CD4-positive, alpha-beta T cell treated with Interleukin-12 subunit alpha and Interleukin-12 subunit beta, for 1 hour (primary cell): Measurements from ENCODE around the gene TMEM92.
"Not testable (repeated sequence)": the region's sequence is repeated elsewhere in the genome, so short reads cannot be mapped to it uniquely, and the experiment has no call there.

ENCODE experiments used
- DNase-seq: peaks from one replicate; pipeline ENCODE4 v3.0.0-alpha.2; 2020

The TMEM92 gene

DNA sequence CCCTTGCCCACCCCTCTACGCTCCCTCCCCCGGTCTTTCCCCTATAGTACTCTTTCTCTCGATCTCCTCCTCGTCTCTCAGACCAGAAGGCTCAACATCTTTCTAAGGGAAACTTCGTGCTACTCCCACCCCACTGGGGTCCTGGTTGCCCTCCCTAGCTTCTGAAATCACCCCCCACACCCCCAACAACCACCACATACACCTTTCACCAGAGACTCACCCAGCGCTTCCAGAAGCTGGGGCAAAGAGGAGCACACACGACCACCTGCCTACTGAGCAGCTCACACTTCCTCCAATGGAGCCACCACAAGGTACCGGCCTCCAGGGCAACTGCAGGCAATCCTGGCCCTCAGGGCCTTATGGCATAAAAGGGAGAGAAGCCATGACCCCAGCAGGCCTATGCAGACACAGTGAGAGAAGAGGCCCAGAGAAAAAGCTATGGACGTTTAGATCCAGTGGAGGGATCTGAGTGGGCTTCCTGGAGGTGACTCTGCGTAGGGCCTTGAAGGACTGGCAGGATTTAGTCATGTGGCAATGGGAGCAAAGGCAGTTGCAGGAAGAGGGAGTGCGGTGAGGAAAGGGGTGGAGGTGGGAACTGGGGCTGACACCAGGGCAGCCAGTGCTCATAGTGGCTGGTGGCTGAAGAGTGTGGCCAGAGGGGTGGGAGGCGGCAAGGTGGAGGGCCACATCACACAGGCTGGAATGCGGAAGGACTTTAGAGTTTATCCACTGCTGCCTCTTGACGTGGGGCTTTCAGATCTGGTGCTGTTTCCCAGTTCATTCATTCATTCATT lies 12.1 kb upstream of the TMEM92 start:
- DNase-seq = no peak

DNA sequence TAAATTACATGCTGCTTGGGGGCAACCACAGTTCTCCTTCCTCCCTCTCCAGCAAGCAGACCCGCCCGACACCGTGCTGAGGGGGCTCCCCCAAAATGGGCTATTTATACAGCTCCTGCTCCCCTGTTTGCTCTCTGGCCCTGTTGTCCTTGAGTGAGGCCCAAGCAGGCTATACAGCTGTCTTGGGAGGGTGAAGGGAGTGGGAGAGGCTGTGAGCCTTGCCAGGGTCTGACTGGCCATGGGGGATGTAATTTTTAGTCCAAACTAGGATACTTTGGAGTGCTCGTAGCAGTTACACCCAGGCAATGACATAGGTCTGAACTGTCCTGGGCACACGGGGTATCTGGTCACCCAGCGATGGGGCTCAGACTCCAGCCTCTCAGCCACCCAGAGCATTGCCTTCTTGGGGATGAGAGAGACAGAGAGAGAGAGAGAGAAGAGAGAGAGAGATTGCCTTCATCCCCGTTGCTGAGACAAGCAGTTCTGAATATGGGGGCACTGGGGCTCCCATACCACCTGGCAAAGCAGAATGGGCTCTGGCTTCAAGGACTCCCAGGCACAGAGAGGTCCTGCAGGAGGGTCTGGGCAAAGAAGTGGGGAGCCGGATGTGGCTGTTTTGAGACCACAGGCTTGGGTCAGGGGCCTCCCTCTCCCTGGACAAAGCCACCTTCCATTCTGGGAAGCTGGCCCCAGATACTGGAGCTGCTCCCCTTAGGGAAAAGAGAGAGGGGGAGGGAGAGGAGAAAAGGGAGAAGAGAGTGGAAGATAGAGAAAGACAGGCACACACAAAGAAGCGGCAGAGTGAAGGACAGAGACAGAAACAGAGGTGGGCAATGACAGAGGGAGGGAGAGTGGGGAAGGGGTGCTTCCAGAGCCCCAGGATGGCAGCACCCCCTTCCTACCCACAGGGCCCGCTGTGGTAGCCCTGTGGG lies 10.7 kb upstream of the TMEM92 start:
- DNase-seq = no peak

DNA sequence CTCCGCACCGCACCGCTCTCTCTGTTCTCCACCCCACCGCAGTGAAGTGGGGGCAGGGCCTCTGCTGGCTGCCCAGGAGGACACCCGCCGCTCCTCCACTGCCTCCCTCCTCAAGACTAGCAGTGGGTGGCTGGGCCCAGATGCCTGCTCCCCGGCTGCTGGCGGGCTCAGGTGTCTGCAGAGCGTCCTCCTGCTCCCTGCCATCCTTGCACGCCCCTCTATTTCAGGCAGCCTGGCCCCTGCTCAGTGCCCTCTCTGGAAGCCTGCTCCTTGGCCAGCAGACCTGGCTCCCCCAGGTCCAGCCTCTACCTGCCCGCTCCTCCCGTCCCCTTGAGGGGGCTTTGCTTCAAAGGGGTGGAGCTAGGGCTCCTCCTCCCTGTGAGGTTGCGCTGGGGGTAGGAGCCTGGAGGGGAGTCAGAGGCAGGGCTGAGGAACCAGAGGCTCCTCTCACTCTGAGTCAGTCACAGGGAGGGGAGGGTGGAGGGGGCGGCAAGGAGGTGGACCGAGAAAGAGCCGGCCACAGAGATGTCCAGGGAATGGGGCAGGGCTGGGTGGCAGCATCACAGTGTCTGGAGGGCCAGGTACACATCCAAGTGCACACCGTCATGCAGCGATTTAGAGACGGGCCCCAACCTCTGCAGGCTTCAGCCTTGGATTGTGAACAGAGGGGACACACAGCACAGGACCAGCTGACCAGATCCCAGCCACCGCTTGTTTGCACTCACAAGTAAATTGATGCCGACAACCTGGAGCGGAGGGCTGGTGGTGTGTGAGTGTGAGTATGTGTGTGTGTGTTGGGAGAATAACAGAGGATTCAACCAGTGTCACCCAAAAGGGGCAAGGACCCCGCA lies 9.8 kb upstream of the TMEM92 start:
- DNase-seq = no peak

DNA sequence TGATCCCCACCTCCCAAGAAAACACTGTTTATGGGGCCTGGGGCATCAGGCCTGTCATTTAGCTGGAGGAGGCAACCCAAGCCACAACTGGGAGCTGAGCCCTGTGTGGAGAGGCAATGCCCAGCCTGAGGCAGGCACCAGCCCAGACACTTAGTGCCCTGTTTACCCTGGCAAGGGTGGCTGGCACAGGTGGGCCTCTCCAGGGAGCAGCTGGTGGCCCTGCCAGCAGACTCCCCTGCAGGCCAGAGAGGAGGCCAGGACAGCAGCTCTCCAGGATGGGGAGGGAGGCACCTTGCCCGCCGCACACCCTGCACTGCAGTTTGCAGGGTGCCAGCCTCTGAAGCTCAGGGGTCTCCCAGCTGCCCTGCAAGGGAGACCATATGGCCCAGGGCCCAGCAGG lies 9.1 kb upstream of the TMEM92 start:
- no peak for DNase-seq

DNA sequence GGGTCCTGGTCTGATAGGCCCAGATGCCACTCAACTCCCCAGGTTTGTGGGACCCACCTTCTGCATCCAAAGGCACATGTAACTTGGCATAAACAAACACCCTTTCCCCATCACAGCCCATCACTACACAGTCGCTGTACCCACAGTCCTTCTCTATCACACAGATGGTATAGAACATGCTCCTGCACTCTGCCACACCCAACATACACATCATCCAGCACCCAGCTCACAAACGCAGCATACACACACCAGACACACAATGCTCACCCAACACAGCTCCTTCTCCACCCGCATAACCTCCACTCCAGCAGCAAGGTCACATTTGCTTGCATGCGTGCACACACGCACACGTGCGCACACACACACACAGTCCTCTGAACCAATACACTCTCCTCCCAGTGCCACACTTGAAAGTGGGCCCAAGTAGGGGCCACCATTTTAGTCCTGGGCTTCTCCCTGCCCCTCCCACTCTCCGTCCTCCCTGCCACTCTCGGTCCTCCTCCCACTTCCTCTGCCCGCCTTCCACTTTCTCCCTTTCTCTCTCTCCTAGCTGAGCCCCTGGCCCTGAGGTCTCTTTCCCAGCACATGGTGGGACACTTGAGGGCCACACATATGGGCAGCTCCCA lies 8.5 kb upstream of the TMEM92 start:
- DNase-seq = no peak

DNA sequence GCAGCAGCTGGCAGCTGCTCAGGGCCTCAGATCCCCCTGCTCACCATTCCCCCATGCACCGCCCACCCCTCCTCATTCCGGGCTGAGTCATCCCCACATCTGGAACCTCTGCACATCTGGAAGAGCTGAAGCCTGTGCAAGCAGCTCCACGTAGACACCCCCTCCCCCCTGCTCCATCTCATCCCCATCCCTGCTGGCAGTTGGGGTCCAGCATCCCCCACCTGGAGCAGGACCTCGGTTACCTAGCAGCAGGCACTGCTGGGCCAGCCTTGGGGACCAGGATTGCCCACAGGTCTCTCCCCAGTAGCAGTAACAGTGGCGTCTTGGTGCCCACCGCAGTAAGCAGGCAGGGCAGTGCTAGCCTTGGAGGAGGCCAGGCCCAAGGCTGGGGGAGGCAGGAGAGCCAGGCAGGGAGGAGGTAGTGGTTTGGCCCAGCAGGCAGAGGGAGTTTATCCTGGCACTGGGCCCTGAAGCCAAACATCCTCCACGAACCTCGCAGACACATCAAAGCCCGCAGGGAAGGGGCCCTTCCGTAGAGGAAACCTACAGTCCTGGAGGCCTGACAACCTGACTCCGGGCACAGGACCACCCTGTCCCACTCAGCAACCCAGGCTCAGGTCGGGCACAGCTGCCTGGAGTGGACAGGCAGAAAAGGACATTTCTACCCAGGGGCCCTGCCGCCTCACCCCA lies 7.7 kb upstream of the TMEM92 start:
- no peak for DNase-seq

DNA sequence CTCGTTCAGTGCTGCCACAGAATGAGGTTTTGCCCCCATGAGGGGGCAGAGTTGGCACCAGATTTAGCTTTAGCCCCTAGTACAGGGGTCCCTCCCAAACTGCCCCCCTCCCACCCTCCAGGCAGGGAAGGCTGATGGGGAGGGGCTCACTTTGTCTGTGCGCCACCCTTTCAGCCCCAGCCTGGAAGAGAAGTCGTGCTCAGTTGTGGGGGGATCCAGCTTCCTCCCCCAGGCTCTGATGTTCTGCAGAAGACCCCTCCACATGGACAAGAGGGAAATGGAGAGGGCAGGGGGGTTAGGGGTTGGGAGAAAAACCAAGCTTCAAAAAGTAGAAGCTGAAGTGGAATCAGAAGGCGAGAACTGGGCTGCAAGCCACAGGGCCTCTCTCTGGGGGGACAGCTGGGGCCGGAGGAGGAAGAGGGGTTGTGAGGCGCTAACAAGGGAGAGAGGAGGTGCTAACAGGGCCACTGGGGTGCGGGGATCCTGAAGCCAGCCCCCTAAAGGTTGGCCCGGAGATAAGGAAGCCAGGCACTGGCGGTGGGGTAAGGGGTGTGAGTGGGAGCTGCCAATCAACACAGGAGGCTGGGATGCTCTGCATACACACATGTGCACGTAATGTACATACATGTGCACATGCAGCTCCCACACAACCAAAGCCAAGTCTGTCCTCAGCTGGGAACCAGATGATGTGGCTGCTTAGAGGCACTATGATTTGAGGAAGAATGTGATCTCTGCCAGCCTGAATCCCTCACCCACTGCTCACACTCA lies 7.0 kb upstream of the TMEM92 start:
- no peak for DNase-seq

DNA sequence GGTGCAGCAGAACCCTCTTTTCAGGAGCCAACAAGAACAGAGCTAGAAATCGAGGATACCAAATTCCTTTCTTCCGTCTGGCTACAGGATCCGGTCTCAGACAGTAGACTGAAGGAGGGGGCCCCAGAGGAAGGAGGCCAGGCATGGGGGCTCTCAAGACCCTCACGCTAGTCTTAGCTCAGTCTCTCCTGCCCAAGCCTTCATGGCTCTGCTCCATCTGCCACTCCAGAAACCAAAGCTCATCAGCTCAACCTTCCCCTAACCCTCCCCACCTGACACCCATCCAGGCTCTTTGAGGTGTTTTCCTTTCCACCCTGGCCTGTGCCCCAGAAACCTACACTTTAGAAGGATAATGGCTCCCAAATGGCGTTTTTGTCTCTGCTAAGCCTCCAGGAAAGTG lies 6.2 kb upstream of the TMEM92 start:
- no peak for DNase-seq

DNA sequence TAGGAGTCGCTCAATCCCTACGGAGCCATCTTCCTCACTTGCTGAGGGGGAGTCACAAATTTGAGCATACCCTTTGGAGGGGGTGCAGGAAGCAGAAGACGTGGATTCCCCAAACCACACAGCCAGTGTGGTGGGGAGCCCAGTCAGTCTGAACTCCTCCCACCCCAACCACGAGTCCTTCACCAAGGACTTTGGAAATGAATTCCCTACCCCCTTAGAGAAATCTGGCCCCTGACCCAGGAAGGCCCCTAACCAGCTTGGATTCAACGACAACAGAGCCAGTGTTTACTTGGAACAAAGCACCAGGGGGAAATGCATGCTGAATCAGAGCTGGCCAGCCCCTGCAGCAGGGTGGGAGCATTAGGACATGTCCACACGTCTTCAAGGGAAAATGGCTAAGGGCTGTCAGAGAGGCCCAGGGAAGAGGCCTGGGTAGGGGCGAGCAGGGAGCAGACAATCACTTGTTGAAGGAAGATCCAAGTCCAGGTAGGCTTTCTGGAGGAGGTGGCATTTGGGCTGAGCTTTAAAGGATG lies 5.5 kb upstream of the TMEM92 start:
- DNase-seq = no peak

DNA sequence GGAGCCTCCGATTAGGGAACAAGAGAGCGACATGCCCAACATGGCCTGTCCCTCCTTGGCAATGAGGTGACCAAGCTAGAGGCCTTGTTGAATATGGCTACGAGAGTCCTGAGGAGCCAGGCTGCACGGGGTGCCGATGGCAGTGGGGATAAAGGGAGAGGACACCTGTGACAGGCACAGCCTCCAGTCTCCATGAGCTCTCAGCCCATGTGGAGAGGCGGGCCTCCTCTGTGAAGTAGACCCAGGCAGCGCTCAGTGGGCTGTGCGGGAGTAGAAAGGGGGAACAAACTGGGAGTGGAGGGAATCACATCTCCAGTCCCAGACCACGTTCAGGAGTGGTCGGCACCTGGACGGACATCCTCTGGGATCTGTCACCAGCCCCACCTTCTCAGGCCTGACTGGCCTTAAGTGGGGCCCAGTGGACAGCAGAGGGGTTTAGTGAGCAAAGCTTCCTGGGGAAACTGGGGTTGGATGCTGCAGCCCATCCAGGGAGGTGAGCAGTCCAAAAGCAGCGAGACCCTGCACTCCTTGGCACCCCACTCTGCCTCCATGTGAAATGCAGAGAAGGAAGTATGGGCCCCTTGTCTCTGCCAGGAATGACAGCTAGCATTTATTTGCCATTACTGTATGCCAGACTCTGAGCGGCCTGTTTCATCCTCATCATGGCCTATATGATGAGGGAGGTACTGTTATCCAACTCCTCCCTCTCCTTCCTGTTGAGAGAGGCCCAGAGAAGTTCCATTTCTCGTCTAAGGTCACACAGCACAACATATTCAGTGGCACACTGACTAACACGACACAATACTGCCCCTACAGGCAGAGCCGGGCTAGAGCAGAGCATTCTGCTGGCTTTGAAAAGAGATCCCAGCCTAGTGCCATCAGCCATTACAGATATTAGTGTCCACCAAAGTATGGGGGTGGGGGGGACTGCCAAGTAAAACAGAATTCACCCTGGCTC lies 4.5 kb upstream of the TMEM92 start:
- peak; percentile 62 for DNase-seq

DNA sequence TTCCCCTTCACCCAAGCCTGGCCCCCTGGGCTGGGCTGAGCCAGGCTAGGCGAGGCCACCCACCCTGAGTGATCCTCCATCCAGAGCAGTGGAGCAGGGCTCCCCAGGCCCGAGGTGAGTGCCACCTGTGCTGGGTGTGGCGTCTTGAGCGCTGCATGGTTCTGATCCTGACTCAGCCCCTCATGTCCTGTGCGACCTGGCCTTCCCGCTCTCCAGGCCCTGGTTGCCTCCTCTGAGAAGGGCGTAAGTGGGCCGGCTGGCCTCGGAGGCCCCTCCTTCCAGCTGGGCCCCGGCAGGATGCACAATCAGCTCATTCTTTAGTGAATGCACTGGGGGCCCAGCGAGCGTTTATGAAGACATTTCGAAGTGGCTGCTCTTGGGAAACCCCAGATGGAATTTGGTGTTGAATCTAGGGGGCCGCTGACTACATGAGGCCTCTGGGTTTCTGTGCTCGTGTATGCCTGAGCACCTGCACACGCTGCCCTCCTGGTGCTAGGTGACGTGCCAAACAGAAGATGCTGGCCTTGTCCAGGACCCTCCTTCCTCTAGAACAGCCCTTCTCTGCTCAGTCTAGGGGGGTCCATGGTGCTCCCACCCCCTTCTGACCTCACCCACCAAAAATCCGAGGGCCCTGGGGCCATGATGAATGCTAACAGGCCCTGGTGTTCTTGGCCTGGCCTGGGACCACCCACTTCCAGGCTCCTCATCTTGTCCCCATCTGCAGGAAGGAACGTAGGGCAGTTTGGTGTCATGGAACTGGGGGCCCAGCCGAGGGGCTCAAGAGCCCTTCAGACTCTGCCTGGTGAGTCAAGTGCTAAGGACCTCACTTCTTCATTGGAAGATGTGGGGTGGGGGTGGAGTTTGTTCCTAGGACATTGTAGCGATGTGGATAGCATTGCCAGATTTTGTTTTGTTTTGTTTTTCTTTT lies 3.6 kb upstream of the TMEM92 start:
- no peak for DNase-seq

DNA sequence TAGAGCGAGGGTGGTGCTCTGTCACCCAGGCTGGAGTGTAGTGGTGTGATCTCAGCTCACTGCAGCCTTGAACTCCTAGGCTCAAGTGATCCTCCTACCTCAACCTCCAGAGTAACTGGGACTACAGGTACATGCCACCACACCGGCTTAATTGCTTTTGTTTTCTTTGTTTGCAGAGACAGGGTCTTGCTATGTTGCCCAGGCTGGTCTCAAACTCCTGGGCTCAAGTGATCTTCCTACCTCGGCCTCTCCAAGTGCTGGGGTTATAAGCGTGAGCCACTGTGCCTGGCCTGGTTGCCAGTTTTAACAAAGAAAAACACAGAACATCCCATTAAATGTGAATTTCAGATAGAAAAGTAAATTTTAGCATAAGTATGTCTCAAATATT lies 2.9 kb upstream of the TMEM92 start:
- DNase-seq = not testable (repeated sequence)

DNA sequence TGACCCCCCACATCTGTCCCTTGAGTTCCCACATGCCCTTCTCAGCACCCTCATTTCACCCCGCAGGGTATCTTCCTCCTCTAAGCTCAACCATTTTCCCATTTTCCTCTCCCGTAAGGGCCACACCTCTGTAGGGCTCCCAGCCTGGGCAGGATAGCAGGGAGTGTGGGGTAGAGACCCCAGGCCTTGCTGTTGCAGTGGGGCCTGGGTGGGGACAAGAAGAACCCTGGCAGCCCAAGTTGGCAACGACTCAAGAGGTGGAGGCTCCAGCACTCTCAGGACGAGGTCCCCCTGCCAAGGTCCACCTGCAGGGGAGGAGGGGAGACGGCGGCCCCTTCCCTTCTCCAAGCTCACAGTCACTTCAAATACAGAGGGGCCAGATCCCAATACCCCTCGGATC lies 2.0 kb upstream of the TMEM92 start:
- DNase-seq = no peak

DNA sequence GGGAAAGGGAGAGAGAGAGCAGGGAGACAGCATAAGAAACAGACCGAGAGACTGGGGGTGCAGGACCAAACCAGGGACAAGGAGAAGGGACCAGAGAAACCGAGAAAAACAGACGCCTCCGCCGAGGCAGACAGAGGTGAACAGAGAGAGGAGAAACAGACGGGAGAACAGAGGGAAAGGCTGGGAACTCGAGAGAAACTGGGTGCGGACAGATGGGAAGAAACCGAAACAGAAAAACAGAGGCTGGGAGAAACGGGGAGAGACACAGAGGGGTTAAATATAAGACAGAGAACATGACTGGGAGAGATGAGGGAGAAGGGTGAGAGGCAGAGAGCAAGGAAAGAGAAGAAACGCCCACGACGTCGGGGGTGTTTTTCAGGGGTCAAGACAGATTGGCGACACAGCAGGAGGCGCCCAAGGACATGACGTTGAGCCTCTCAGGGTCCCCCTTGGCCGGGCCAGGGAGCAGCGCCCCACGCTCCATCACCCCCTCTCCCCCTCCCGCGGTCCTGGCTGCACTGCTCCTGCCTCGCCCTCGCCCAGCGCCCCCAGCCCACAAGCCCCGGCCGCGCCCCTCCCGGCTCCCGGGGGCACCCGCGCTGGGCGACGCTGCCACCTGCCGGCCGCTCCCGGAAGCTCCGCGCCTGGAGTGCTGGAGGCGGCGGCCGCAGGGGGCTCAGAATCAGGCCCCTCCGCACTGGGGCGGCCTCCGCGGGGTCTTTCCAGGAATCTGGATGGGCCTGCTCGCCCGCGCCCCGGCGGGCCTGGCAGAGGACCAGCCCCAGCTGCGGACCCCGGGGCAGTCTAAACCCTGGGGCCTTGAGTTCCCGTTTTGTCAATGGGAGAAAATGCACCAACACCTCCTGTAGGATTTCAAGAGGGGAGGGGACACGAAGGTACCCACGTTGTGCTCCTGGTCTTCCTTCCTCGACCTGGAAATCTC lies 1.3 kb upstream of the TMEM92 start:
- peak; percentile 57 for DNase-seq

DNA sequence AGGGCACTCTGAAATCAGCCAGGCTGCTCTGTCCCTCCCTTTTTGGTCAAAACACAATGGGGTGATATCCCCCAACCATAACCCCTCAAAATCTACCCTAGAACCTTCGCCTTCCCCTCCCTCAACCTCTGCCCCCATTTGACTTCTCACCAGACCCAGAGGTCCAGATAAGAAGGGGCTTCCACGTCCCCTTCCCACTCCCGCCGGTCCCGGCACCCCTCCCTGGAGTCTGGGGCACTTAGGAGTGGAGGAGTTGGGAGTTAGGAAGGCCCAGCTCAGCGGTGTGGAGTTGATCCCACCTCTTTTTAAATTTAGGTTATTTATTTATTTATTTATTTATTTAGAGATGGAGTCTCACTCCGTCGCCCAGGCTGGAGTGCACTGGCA lies 619 bp upstream of the TMEM92 start:
- DNase-seq = no peak

DNA sequence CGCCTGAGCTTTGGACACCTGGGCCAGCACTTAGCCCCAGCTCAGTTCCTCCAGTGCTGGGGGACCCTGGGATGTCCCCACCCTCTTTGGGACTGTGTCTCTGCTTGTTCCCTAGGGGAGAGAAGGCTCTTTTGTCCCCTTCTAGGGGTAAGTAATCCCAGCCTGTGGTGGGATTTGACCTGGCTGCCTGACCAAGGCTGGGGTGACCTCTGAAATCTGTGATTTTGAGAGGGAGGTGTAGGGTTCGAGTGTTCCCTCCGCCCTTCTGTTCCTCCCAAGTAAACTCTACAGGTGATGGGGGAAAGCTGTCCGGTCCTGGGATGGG lies 593 bp downstream of the TMEM92 start:
- DNase-seq = no peak

DNA sequence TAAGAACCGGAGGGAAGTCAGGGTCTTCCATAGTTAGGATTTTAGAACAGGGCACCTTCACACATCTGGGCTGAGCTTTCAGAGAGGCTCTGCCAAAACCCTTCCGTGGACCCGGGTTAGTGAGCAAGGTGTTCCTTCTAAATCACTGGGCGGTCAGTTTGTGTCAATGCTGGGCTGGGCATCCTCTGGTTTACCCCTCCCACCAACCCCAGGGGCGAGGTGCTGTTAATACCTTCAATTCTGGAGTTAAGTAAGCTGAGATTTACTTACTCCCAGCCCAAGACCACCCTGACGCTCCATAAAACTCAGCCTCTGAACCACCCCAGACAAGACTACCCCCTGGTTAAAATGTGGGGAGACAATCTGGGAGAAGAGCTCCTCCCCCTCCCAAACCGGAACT lies 1.0 kb downstream of the TMEM92 start:
- DNase-seq = no peak
